Measurements from ENCODE around the gene SORBS1. TPM values are rescaled to one million over a fixed set of nuclear protein-coding genes. Genes with fewer than 3 reads are reported as not detected.

Gene SORBS1
- total and polyA plus RNA-seq, 9 of the 15 experiments (the other 6 are each of a cell fraction or from before 2014, with no cell fraction given), result 2.0 to 13.3 (median 6.5) TPM

GRCh38 chr10:95462740-95463667, 98.2 kb downstream of the SORBS1 start (continued):
- TF ChIP-seq, protein P1, sequence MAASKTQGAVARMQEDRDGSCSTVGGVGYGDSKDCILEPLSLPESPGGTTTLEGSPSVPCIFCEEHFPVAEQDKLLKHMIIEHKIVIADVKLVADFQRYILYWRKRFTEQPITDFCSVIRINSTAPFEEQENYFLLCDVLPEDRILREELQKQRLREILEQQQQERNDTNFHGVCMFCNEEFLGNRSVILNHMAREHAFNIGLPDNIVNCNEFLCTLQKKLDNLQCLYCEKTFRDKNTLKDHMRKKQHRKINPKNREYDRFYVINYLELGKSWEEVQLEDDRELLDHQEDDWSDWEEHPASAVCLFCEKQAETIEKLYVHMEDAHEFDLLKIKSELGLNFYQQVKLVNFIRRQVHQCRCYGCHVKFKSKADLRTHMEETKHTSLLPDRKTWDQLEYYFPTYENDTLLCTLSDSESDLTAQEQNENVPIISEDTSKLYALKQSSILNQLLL (CRISPR knock-in tag; IDR thresholded peaks at IDR 0.05; ENCODE audit: borderline replicate concordance), result no peak
- TF ChIP-seq SRSF1 (IDR thresholded peaks at IDR 0.05; ENCODE audit: low read depth, low read length) (no peak), TEAD2 (tag; IDR thresholded peaks at IDR 0.05) (no peak), MTA1 (IDR thresholded peaks at IDR 0.05; ENCODE audit: borderline replicate concordance) (no peak), PHF21A (IDR thresholded peaks at IDR 0.05; ENCODE audit: borderline replicate concordance, low read depth) (no peak), PCBP1 (IDR thresholded peaks at IDR 0.05; ENCODE audit: low read depth, low read length, poor library complexity, severe bottlenecking) (no peak), SLC30A9 (CRISPR knock-in tag; IDR thresholded peaks at IDR 0.05) (no peak), DPF2 (IDR thresholded peaks at IDR 0.05) (no peak), PTRF (tag; IDR thresholded peaks at IDR 0.05) (no peak), OTX1 (CRISPR knock-in tag; IDR thresholded peaks at IDR 0.05) (no peak), MLLT1 (IDR thresholded peaks at IDR 0.05) (no peak)
- TF ChIP-seq, protein P2, sequence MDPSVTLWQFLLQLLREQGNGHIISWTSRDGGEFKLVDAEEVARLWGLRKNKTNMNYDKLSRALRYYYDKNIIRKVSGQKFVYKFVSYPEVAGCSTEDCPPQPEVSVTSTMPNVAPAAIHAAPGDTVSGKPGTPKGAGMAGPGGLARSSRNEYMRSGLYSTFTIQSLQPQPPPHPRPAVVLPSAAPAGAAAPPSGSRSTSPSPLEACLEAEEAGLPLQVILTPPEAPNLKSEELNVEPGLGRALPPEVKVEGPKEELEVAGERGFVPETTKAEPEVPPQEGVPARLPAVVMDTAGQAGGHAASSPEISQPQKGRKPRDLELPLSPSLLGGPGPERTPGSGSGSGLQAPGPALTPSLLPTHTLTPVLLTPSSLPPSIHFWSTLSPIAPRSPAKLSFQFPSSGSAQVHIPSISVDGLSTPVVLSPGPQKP (CRISPR knock-in tag; IDR thresholded peaks at IDR 0.05), result no peak
